GM18861 (cell line): ENCODE data around the gene KIAA0930.
"Not testable (repeated sequence)": the region's sequence is repeated elsewhere in the genome, so short reads cannot be mapped to it uniquely, and the experiment has no call there.

Experiments used
- ATAC-seq: cut with Tn5 transposase; IDR thresholded peaks from one replicate; pipeline ENCODE4 v1.9.1; 2021; ENCODE audit not compliant: unreplicated experiment

Gene KIAA0930

DNA sequence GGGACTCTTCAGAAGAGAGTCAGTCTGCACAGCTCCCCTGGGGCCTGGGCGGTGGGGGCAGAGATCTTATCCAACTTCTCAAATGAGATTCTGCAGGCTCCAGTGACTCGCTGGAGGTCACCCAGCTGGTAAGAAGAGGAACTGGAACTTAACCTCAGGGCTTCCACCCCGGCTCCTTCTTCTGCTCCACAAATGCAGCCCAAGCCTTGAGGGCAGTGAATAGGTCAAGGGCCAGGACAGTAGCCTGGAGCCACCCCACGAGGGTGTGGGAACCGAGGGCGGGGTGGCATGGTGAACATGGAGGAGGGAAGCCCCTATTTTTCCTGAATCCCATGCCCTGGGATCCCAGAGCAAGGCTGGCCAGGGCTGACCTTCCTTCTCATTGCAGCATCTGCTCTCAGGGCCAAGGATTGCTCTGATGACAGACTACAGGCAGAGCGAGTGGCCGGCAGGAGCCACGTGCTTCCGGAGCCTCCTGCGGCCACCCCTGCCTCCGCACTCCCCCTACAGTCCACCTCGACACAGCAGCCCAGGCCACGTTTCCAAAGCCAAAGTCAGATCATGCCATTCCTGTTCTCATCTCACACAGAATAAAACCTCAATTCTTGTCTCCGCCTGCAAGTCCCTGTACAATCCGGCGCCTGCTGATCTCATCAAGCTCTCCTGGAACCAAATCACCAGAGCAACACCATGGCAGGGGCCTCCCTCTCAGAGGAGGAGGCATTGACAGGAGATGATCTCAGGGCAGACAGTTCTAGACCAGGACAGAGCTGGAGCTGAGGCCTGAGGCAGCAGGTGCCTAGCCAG lies 23.0 kb upstream of the KIAA0930 start:
- peak; percentile 65 for ATAC-seq

GRCh38 chr22:45262931-45263462 lies 22.3 kb upstream of the KIAA0930 start:
- peak; percentile 22 for ATAC-seq

- no peak for ATAC-seq
These were observed 21.7 kb upstream of the KIAA0930 start for GRCh38 chr22:45262195-45262930.

DNA sequence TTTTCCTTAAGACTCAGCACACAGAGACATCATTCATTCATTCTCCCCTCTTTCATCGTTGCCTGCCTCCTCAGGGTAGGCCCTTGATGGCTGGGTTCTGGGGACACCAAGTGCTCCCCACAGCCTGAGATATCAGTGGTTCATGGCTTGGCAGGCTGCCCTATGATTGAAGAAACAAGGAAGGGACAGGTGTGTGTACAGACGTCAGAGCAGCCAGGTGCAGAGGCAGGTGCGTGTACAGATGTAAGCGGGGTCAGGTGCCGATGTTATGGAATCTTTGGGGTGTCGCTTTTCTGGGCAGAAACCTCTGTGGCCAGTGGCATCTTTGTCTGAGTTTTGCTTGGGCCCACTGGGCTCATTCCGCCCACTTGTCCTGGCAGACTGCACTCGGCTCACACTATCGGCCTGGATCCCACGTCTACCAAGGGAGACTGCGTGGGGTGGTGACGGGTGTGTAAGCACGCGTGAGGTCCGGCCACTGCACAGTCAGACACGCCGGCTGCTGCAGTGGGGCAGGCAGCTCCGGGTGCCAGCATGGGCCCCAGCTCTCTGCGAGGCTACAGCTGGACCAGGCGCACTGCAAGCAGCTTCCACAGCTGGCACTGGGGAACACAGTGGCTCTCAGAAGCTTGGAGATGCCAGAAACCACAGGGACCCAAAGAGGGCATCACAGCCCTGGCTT lies 20.9 kb upstream of the KIAA0930 start:
- no peak for ATAC-seq

- ATAC-seq, result not testable (repeated sequence)
These were observed 19.7 kb upstream of the KIAA0930 start for GRCh38 chr22:45260395-45260759.

DNA sequence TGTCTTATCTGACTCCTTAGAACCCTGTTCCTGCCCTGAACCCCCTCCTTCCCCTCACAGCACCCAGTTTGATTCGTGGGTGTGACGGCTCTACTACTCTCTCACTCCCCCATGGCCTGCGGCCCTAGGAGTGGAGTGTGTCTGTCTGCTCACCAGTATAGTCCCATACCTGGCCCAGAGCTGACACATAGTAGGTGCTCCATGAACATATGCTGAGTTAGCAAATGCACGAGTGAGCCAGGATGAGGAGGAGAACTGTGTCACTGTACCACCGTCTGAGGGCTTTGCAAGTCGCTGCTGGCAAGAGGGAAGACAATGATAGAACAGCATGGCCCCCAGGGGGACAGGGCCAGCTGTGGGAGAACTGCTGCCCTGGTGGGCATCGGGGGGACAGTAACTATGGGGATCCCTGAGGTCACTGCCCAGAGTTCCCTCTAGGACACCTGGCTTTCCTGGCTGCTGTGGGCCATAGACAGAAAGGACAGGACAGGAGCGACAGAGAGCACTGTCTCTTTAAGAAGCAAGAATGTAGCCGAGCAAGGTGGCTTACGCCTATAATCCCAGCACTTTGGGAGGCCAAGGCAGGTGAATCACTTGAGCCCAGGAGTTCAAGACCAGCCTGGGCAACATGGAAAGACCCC lies 19.2 kb upstream of the KIAA0930 start:
- no peak for ATAC-seq

- ATAC-seq, result not testable (repeated sequence)
These were observed 17.2 kb upstream of the KIAA0930 start for GRCh38 chr22:45257941-45258340.

GRCh38 chr22:45254789-45255278 lies 14.1 kb upstream of the KIAA0930 start:
- peak; percentile 52 for ATAC-seq

DNA sequence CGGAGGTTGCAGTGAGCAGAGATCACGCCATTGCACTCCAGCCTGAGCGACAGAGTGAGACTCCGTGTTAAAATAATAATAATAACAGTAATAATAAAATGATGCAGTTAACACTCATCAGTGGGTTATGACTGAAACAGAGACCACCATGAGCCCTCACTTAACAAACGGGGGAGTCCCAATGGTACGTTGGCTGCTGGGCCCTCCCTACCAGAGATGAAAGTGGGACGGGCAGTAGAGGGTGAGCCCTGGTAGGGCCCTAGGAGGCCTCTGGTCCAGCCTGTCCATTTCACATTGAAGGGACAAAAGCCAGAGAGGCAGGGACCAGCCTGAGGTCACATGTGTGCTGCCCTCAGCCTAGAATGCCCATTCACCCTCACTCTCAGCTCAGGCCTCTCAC lies 13.7 kb upstream of the KIAA0930 start:
- ATAC-seq, result peak; percentile 28

DNA sequence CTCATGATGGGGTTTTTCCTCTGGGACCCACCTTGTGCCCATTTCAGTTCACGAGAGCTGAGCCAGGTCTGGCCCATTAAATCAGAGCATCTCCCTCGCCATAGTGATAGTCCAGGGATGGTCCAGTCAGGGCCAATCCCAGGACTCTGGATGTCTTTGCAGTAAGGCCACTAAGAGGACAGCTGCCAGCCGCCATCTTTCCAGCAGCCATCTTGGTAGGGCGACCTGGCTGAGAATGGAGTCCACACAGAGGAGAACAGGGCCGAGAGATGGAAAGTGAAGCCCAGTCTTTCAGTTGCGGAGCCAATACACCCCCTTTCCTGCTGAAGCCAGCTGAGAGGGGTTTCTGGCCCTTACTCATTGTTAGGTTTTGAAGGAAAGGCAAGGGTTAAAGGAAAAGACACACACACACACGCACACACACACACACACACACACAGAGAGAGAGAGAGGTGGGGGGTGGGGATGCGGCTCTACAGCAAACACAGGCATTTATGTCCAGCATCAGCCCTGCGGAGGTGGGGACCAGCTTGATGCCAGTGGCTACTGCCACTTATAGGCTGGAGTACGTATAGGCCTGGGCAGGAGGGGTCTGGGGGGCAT lies 12.4 kb upstream of the KIAA0930 start:
- no peak for ATAC-seq

- no peak for ATAC-seq
These were observed 11.1 kb upstream of the KIAA0930 start for GRCh38 chr22:45251825-45252224.

GRCh38 chr22:45248832-45249561 lies 8.3 kb upstream of the KIAA0930 start:
- ATAC-seq, result peak; percentile 69

GRCh38 chr22:45246060-45246985 lies 5.6 kb upstream of the KIAA0930 start:
- no peak for ATAC-seq

GRCh38 chr22:45244916-45245315 lies 4.2 kb upstream of the KIAA0930 start:
- ATAC-seq, result no peak

DNA sequence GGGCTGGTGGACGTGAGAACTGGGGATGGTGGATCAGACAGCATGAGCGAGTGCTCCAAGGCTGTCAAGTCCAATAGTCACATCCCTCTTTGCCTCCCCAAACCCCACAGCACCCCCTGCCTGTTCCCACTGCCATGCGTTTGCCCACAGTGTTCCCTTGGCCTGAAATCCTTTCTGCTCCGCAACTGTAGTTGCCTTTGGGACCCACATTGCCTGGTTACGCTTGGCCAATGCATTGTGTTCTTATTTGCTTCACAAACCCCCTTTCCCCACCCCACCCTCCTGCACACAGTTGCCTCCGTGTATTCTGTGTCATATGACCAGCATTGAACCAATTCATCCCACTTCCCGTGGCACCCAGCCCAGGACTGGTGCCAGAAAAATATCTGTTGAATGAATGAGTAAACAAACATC lies 2.1 kb upstream of the KIAA0930 start:
- ATAC-seq, result no peak

GRCh38 chr22:45240104-45240809 lies 437 bp downstream of the KIAA0930 start:
- no peak for ATAC-seq

GRCh38 chr22:45239681-45240051 lies 1.0 kb downstream of the KIAA0930 start:
- no peak for ATAC-seq
